HG02884 (cell line): Measurements from ENCODE around the gene DCLRE1B.
"Not testable (repeated sequence)": the region's sequence is repeated elsewhere in the genome, so short reads cannot be mapped to it uniquely, and the experiment has no call there.

Source experiments
- ATAC-seq: cut with Tn5 transposase; IDR thresholded peaks from one replicate; pipeline ENCODE4 v1.9.1; 2021; ENCODE audit warnings: mild to moderate bottlenecking, moderate library complexity; ENCODE audit not compliant: unreplicated experiment

The DCLRE1B gene

GRCh38 chr1:113946112-113946511, 41.0 kb downstream of the DCLRE1B start:
- ATAC-seq, result no peak

- no peak for ATAC-seq
Measured at GRCh38 chr1:113946678-113947387, 41.7 kb downstream of the DCLRE1B start.

GRCh38 chr1:113947388-113948107, 42.4 kb downstream of the DCLRE1B start:
- no peak for ATAC-seq

GRCh38 chr1:113948151-113948550, 43.0 kb downstream of the DCLRE1B start:
- not testable (repeated sequence) for ATAC-seq

- no peak for ATAC-seq
Measured at GRCh38 chr1:113949007-113949406, 43.9 kb downstream of the DCLRE1B start.

GRCh38 chr1:113950908-113951307, 45.8 kb downstream of the DCLRE1B start:
- no peak for ATAC-seq

GRCh38 chr1:113951719-113952118, 46.6 kb downstream of the DCLRE1B start:
- ATAC-seq, result no peak

- ATAC-seq, result no peak
Measured at GRCh38 chr1:113957984-113958383, 52.9 kb downstream of the DCLRE1B start.

GRCh38 chr1:113958691-113959090, 53.6 kb downstream of the DCLRE1B start:
- no peak for ATAC-seq

- no peak for ATAC-seq
Measured at GRCh38 chr1:113963281-113963906, 58.3 kb downstream of the DCLRE1B start.
